Mammary epithelial cell (primary cell): ENCODE results near the gene SLC38A10.

Experiments used
- CTCF ChIP-seq, 2 donors: IDR thresholded peaks in 1 of 2; conservative IDR thresholded peaks in 1 of 2; 2 replicates each; pipeline ENCODE4 v1.5.1; 2011 to 2012; ENCODE audit warnings: inconsistent platforms in 2 of 2, low read length in 2 of 2, mild to moderate bottlenecking in 2 of 2, control low read depth in 1 of 2, low read depth in 1 of 2; ENCODE audit not compliant: insufficient read depth in 1 of 2; ENCODE audit errors: extremely low read depth in 1 of 2
- EZH2 ChIP-seq: IDR thresholded peaks from 2 replicates; pipeline ENCODE4 v1.6.1; 2012; ENCODE audit warnings: low read length, inconsistent platforms, borderline replicate concordance

GRCh38 chr17:81218991-81219390 is 76.1 kb downstream of the SLC38A10 start:
- TF ChIP-seq CTCF (conservative IDR thresholded peaks at IDR 0.05 in 1 of 2, IDR thresholded peaks at IDR 0.05 in 1 of 2; ENCODE audit: extremely low read depth in 1 of 2, insufficient read depth in 1 of 2, low read depth in 1 of 2, low read length in 2 of 2), result no peak
- TF ChIP-seq EZH2, result no peak
